HG02571 (cell line): ENCODE results near the gene HHAT.

Experiments used
- ATAC-seq: cut with Tn5 transposase; IDR thresholded peaks from one replicate; pipeline ENCODE4 v1.9.1; 2021; ENCODE audit warnings: mild to moderate bottlenecking, moderate library complexity; ENCODE audit not compliant: unreplicated experiment

HHAT gene

DNA sequence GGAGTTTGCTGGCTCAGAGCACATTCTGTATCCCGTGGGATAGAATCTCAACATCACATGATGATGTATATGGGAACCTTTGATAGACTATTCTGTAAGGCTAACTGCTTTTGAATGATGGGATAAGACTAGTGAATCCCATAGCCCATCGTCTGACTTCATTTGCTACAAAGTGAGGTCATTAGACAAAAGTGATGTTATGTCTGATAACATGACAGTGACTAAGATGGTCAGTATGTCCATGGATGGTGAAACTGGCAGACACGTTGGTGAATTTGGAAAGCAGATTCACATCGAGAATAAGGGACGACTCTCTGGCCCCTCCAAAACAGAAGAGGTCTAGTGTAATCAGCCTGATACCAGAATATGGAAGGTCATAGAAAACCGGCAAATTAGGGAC lies 108.4 kb downstream of the HHAT start:
- no peak for ATAC-seq

DNA sequence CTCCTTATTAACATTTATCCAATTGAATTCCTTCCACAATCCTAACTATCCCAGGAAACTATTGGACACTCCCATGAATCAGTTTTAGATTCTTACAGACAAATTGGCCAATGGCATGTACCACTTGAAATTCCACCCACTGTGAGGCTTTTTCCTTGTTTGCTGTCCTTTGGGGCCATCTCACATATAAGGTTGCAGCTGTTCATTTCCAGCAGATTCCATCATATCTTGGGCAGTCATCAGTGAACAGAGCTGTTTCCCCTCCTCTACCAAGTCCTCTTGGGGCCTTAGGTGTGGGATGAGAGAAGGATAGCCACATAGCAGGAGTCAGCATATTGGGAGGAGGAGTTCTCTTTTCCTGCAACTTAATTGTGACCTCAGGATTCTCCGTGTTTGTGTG lies 109.1 kb downstream of the HHAT start:
- ATAC-seq, result no peak

- no peak for ATAC-seq
Measured at GRCh38 chr1:210438928-210439841, 110.5 kb downstream of the HHAT start.

GRCh38 chr1:210440081-210440480 lies 111.4 kb downstream of the HHAT start:
- no peak for ATAC-seq

DNA sequence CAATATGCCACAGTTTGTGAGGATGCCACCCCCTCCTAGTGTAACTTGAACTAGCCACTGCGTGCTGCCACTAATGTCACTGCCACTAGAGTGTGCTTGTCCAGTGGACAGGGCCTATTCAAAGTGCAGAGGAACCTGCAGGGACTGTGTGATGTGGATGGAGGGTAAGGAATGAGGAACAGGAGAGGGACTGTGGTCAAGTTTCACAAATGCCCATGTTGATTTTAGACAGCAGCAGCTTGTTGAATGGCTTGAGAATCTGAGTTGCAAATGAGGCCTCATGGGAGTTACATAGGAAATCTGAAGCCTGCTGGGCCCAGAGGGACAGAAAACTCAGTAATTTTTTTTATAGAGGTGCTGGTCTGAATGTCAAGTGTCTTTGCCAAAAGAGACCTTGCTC lies 112.3 kb downstream of the HHAT start:
- no peak for ATAC-seq

- no peak for ATAC-seq
Measured at GRCh38 chr1:210445485-210445884, 116.8 kb downstream of the HHAT start.

DNA sequence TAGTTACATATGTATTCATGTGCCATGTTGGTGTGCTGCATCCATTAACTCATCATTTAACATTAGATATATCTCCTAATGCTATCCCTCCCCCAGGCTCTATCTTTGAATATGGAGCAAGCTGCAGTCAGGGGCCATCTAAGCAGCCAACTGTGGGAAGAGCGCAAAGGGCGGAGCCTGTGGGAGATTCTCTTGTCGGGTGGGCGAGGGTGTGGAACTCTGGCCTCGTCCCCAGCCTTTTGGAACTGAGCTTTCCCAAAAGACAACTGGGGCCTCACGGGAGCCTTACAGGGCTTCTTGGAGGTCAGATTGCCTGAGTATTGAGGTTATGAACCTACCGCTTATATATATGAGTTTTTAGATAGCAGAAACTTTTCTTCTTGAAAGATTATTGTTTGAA lies 117.2 kb downstream of the HHAT start:
- no peak for ATAC-seq

DNA sequence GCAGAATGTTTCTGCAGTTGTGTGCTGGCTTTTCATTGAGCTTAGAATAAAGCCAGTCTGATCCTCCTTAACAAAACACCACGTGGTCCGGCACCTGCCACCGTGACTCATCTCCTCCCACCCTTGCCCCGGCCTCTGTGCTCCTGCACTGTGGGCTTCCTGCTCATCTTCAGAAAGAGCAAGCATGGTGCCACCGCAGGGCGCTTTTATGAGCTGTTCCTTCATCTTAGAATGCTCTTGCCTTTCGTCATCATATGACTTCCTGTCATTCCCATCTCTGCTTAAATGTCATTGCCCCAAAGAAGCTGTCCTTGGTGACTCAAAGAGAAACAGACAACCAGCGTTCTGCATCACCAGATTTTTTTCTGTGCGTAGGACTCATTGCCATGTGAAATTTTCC lies 117.8 kb downstream of the HHAT start:
- peak; percentile 82 for ATAC-seq

DNA sequence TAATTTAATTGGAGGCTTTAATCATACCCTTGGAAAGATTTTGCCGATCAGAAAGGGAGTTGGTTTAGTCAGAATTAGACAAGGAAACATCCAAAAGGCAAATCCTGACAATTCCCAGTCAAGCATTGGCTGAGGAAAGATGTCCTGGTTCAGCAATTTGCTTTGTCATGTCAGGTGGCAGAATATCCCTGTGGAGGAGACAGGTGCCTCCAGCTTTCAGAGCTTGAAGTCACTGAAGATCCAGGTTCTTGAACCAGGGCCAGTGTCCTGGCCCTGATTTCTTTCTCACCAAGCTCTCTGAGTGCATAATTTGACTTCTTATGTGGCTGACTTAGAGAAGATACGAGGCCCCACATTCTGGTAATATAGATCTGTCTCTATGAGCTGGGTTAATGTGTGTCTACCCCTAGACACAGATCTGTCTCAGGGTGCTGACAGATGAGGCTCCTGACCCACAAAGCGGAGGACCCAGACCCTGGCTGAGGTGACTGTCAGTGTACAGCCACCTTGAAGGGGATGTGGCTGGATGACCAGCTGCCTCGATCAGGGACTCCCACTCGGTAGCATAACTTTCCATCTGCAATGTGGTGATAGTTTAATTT lies 118.9 kb downstream of the HHAT start:
- ATAC-seq, result no peak

DNA sequence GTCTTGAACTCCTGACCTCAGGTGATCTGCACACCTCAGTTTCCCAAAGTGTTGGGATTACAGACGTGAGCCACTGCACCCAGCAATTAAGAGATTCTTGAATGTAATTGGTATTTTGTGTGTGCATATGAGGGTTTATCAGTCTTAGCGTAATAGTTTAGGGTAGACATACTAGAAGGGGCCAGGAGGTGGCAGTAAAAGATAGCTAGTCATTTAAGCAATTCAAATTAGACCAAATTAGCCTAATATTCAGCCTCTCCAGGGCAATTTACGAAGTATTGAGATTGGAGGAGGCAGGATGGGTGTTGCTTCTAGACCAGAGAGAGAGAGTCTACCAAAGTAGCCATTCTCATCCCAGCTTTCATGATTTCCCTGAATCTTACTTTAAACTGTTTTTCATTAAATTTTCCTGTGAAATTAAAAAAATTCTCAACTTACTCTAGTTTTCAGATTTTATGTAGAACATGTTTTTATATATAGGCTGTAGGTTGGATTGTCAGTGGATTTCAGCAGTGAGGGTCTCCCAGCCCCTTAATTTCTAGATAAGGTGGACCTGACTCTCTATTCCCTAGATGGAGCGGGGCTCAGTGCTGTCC lies 119.7 kb downstream of the HHAT start:
- ATAC-seq, result no peak

GRCh38 chr1:210455840-210456603 lies 127.3 kb downstream of the HHAT start:
- ATAC-seq, result no peak

DNA sequence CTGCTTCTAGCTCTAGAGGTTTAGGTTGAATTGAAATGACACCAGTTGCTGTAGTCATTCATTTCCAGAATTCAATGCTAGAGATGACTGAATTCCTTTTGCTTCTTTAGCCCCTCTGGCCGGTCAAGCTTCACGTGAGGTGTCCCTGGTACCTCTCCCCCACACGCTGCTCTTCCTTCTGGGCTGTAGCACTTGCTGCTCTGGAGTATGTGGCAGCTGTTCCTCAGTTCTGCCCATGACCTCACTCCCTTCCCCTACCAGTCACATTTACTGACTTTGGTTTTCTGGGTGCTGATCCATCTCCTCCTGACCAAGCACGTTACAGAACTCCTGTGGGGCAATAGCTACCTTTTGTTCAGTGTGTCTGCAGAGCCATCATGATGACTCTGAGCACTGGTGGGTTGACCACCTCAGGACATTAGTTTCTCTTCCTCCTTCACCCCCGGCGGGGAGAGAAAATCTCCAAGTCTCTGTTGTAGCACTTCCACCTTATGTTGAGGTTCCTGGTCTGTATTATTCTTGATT lies 128.1 kb downstream of the HHAT start:
- no peak for ATAC-seq

GRCh38 chr1:210457568-210457967 lies 128.9 kb downstream of the HHAT start:
- no peak for ATAC-seq

GRCh38 chr1:210464519-210465039 lies 135.9 kb downstream of the HHAT start:
- ATAC-seq, result no peak

GRCh38 chr1:210465150-210465549 lies 136.4 kb downstream of the HHAT start:
- ATAC-seq, result no peak

DNA sequence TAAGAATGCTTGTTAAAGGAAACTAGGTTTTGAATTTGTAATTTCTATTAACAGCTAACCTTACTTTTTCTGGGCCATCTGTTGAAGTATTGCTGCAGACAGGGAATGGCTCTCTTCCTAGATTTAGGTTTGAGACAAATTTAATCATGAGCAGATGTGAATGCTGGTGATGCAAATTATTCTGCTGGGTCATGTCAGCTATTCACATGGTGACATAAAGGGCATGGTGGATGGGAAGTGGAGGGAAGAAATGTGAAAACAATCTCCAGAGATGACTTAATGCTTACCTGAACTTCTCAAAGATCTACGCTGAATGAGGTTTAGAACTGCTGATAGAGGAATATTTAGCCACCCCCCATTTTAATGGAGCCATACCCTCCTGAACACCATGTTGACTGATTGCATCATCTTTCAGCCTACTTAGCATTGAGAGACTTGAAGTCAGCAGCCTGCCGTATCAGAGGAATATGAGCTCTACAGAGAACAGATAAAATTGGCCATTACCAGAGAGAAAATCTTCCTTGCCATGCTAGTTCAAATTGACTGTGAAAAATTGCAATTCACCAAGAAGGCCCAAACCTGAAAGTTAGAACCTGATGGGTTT lies 138.8 kb downstream of the HHAT start:
- no peak for ATAC-seq

GRCh38 chr1:210469441-210469840 lies 140.7 kb downstream of the HHAT start:
- ATAC-seq, result no peak

DNA sequence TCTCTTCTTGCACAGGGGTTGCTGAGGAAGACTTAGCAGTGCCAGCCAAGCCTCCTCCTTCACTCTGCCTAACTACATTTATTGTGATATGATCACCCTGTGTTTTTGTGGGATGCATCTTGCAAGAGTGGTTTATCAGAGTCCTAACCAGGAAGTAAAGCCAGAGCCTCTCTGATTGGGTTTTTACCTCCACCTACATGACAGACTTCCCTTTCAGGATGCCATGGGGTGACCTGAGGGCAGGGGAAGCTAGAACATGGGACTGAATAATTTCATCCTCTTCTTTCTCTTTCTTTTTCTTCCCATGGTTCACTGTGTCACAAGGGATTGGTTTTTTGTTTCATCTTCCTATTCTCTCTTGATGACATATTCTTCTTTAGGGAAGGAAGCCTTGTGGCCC lies 146.6 kb downstream of the HHAT start:
- ATAC-seq, result no peak

DNA sequence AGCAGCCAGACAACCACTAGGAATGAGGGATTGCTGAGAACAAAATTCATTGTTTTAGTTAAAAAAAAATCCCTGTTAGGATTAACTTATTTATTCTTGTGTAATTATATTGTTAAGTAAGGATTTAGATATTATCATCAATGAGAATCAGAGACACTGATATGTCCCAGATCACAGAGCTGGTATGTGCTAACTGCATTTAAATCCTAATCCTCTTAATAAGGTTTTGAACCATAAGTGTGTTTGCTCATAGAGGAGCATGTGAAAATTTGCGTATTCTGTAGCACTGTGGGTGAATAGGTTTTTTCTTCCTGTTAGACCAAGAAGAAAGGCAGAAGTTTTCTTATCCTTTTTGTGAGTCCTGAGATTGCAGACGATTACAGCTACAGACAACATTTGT lies 147.1 kb downstream of the HHAT start:
- no peak for ATAC-seq

DNA sequence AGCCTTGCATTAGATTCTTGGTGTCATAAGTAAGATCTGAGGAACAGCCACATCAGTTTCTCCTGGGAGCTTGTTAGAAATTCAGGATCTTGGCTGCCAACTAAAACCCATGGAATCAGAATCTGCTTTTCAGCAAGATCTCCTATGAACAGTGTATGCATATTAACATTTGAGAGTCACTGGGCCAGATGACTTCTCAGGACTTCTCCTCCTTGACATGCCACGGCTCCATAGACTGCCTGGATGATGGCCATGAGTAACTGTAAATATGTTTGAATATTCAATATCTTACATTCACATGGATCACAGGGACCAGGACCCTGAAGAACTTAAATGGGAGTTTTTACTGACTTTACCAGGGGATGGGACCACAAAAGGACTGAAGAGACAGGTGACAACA lies 148.0 kb downstream of the HHAT start:
- ATAC-seq, result no peak
